NCI-H510A (cell line): Measurements from ENCODE around the gene PERM1.
"Not testable (repeated sequence)": the region's sequence is repeated elsewhere in the genome, so short reads cannot be mapped to it uniquely, and the experiment has no call there.

Experiments used
- DNase-seq: peaks from one replicate; lab custom pipeline; 2025; lab: John Stamatoyannopoulos, UW

The PERM1 gene

DNA sequence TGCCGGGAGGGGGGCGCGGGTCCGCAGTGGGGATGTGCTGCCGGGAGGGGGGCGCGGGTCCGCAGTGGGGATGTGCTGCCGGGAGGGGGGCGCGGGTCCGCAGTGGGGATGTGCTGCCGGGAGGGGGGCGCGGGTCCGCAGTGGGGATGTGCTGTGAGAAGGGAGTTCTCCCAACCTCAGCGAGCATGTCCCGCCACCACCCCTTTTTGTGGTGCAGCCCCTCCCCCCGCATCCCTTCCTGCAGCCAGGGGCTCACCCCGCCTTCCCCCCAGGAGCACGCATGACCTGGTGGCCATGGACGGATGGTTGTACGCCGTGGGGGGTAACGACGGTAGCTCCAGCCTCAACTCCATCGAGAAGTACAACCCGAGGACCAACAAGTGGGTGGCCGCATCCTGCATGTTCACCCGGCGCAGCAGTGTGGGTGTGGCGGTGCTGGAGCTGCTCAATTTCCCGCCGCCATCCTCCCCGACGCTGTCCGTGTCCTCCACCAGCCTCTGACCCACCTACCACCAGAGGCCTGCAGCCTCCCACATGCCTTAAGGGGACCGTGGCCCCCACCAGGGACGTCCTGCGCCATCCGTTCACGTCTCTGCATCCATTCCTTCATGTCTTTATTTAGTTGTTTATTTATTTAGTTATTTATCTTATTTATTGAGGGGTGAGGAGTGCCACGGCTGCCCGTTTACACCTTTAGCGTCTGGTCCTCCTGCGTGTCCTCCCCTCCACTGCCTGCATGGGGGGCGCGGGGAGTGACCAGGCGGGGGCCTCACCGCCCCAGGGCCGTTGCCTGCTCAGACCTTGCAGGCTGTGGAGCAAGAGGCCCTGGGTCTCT is 17.0 kb downstream of the PERM1 start:
- DNase-seq, result no peak

DNA sequence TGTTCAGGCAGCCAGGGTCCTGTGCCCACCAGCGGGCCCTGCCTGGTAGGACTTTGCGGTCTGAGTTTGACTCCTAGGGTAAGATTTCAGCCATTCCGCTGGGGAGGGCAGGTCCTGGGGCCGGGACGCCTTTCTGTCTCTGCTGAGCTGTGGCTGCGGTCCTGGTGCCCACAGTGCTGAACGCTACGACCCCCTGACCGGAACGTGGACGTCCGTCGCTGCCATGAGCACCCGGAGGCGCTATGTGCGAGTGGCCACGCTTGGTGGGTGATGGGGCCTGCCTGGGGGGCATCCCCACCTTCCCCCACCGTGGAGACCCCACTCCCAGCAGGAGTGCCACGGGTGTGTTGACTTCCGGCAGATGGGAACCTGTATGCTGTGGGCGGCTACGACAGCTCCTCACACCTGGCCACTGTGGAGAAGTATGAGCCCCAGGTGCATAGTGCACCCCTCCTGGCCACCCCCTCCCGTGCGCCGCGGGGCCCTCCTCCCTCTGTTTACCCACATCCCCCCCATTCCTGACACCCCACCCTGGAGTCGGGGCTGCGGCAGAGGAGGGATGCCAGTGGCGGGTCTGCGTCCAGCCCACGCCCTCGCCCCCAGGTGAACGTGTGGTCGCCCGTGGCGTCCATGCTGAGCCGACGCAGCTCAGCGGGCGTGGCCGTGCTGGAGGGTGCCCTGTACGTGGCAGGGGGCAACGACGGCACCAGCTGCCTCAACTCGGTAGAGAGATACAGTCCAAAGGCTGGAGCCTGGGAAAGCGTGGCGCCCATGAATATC is 18.0 kb downstream of the PERM1 start:
- DNase-seq, result no peak

DNA sequence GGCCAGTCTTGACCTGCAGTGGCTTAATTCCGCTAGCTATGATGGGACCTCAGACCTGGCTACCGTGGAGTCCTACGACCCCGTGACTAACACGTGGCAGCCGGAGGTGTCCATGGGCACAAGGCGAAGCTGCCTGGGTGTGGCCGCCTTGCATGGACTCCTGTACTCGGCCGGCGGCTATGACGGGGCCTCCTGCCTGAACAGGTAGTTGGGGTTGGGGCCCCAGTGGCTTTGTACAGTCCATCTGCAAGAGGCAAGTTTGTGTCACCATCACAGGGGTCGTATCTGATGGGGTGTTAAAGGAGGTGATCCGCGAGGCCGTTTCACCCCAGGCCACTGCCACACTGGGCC is 18.6 kb downstream of the PERM1 start:
- no peak for DNase-seq

DNA sequence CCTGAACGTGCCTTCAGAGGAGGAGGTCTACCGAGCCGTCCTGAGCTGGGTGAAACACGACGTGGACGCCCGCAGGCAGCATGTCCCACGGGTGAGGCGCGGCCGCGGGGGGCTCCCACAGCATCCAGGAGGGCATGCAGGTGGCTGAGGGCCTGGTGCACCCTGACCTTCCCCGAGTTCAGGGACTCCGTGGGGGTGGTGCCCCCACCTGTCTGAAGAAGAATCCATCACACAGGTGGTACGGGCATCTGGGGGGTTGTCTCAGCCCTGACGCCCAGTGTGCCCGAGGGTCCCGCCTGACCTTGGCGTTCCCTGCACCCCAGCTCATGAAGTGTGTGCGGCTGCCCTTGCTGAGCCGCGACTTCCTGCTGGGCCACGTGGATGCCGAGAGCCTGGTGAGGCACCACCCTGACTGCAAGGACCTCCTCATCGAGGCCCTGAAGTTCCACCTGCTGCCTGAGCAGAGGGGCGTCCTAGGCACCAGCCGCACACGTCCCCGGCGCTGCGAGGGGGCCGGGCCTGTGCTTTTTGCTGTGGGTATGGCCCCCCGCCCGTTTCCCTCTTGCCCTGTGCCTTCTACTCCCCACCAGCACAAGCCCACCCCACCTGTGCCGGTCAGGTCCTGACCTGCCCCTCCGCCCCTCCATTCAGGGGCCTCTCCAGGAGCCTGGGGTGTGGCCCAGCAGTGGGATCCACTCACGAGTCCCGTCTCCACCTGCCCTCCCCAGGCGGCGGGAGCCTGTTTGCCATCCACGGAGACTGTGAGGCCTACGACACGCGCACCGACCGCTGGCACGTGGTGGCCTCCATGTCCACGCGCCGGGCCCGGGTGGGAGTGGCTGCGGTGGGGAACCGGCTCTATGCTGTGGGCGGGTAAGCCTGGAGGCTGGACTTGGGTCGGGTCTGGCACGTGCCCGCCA is 19.3 kb downstream of the PERM1 start:
- no peak for DNase-seq

DNA sequence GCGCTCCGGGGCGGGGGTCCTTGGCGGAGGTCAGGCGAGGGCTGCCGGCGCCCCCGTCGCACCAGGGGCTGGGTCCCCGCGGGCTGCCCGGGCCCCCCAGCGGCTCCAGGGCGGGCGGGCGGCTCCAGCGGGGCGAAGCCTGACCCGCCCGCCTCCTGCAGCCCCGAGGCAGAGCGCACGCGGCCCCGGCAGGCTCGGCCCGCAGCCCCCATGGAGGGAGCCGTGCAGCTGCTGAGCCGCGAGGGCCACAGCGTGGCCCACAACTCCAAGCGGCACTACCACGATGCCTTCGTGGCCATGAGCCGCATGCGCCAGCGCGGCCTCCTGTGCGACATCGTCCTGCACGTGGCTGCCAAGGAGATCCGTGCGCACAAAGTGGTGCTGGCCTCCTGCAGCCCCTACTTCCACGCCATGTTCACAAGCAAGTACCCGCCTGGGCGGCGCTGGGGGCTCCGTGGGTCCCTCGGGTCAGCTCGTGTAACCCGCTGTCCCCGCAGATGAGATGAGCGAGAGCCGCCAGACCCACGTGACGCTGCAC is 20.7 kb downstream of the PERM1 start:
- no peak for DNase-seq

DNA sequence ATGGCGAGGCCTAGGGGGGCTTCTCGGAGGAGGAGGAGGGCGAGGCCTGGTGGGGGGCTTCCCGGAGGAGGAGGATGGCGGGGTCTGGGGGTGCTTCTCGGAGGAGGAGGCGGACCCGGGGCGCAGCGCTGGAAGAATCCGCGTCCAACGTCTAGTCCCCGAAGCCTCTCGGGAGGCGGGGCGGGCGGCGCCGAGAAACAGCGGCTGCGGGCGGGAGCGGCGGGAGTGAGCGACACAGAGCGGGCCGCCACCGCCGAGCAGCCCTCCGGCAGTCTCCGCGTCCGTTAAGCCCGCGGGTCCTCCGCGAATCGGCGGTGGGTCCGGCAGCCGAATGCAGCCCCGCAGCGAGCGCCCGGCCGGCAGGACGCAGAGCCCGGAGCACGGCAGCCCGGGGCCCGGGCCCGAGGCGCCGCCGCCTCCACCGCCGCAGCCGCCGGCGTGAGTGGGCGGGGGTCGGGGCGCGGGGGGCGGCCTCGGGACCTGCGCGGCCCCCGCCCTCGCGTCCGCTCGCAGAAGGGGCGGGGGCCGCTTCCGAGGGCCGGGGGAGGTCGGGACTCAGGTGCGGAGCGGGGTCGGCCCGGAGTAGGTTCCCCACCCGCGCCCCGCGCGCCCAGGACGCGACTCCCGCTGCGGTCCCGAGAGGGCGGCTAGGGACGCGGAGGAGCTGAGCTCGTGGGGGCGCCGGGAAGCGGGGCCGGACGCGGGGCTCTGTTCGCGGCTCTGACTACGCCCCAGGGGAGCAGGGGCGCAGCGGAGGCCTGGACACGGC is 21.3 kb downstream of the PERM1 start, which contains the start of gene KLHL17:
TSS of gene KLHL17 (plus strand) at position 222 of the 769 bp plus-strand sequence. CDS start at position 332, 110 bp downstream.
- DNase-seq, result peak; percentile 56

DNA sequence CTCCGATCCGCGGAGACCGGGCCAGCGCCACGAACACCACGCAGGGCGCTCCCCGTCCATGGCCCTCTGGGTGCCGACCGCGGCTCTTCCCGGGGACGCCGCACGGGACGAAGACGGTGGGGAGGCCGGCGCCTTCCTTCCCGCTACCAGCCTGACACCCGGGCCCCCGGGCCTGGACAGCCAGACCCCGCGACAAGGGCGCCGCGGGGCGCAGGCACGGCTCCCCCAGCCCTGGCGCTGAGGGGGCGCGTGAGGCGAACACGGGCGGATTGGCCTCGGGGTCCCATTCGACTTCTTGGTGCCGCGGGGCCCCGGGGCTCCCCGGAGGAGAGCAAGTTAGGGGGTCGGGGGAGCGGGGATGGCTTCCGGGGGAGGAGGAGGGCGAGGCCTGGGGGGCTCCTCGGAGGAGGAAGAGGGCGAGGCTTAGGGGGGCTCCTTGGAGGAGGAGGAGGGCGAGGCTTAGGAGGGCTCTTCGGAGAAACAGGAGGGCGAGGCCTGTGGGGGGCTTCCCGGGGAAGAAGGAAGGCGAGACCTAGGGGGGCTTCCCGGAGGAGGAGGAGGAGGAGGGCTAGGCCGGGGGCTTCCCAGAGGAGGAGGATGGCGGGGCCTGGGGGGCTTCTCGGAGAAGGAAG is 22.0 kb downstream of the PERM1 start:
- no peak for DNase-seq

DNA sequence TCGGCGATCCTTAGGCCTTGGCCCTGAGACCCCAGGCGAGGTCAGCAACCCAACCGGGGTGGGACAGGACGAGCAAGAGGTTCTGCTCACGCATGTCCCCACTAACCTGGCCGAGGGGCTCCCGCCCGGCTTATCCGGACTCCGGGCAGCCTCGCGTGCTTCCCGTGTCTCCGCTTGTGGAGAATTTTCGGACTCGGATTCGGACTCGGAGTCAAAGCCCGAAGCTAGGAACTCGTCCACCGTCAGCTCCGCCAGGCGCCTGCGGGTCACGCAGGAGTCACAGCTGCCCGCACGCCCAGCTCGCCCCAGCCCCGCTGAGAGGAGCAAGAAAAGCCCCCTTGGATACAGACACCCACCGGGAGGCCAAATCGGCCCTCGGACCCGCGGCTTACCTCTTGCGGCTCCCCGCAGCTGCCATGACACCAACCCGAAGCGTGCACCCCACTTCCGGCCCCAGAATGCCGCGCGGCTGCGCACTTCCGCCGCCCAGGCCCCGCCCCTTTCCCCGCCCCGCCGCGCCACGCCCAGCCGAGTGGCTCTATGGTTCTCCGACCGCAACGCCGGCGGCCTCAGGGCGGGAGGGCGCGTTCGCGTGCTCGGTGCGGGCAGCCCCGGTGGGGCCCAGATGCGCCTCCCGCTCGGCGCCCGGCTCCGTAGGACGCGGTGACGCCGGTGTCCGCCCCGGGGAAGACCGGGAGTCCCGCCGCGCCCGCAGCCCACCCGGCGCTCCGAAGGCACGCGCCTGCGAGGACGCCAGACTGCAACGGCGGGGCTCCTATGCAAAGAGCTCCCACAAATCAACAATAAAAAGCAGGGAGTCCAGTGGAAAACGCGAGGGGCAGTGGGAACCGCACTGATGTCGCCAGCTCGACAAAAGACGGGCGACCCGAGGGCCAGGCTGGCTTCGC is 22.8 kb downstream of the PERM1 start, which contains the start of gene NOC2L:
TSS of gene NOC2L (minus strand) at position 434 of the 908 bp plus-strand sequence. CDS start at position 418, 16 bp downstream.
- peak; percentile 56 for DNase-seq

DNA sequence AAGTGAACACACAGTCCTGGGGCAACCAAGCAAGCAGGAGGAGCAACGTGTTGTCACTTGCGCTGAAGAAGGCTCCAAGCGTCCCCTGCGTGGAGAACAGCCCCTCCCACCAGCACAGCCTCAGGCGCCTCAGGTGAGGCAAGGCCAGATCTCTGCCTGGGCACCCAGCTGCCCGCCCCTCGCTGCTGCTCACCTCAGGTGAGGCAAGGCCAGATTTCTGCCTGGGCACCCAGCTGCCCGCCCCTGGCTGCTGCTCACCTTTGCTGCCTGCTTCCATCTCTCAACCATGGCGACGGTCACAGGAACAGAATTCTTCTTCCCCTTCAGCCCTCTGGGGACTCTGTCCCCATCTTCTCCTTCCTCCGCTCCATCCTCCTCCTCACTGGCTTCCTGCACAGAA is 25.3 kb downstream of the PERM1 start:
- DNase-seq, result no peak

DNA sequence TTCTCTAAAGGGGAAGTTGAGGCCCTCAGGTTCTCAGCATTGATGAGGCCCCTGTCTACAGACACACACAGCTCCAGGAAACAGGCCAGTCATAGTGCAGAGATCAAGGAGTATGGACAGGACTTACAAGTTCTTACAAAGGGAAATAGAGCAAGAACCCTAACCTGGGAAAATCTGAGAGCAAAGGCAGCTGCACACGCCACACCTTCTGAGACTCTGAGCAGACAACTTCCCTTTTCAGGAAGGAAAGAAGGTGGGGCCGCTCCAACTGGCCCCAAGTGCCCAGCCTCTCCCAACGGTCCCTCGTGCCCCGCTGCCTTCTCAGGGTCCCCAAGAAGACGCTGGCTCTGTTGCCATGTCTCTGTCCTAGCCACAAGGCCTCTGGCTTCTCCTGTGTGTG is 26.4 kb downstream of the PERM1 start:
- no peak for DNase-seq

DNA sequence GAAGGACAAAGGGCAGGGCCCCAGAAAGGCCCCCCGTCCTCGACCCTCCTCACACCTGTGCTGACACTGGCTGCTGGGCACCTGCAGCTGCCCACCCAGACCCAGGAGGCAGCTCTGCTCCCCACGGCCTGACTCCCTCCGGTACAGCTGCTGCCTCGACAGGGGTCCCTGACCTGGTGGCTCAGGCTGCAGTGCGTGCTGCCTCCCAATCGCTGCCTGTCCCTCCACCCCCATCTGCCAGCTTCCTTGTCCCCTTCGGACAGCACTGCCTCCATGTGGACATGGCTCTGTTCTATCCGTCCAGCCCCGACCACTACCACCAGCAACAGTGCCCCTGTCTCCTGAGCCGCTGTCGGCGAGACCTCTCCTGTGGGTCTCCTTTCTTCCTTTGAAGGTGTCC is 27.0 kb downstream of the PERM1 start:
- no peak for DNase-seq

DNA sequence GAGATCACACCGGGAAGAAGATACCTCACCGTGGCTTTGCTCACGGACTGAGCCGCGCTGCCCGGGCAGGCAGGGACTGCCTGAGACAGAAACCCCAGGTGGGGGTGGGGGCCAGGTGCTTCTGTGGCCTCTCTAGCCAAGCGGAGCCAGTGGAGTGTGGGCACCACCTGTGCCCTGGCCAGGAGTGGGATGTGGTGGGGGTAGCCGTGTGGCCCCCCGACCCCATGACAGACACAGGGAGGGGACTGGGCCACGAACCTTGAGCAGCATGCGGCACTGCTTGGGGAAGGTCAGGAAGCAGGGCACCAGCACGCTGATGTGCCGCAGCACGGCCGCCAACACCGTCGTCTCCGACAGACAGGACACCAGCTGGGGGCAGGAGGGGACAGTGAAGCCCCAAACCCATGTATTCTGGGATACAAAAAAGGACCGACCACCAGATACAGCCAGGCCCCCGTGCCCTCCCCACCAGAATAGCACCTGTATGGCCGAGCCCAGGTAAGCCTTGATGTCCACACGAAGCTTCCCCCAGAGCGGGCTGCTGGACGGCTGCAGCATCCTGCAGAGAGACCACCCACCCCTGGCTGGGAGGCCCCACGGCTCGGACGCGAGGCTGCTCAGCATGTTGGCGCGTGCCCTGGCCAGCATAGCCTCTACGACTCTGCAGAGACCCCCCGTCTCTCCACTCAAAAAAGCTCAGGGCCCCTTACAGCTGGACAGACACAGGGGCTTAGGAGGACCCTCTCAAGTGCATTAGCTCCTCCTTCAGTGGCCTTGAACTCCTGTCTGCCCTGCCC is 28.2 kb downstream of the PERM1 start:
- no peak for DNase-seq

DNA sequence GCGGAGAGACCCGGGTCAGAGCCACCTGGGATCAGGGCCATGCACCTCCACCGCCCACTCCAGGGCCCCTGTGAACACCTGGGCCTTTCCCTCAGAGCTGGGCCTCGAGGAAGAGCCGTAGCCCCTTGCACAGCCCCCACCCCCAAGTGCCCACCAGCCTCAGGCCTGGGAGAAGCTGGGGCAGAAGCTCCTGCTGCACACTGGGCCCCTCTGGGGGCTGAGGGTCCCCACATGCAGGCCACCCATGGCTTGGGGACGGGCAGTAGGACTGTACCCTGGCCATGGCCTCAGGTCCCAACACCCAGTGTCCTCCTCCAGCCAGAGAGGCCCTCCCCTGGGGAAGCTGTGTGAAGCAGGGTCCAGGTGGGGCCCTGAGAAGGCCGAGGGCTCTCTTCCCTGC is 29.3 kb downstream of the PERM1 start:
- DNase-seq, result no peak

DNA sequence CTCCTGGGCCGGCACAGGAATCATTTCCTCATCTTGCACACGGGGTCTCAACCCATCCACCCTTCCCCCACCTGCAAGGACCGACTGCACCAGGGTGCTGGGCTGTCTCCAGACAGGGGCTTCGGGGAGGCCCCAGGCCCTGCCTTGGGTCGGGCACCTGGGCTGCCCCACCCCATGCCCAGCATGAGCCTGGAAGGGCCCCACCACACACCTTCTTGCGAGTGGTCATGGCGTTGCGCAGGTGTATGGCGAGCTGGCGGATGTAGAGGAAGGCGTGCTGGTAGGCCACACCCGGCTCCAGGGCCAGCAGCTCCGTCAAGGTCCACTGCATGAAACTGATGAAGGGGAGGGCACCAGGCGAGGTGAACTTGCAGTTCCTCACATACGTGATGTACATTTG is 29.7 kb downstream of the PERM1 start:
- no peak for DNase-seq

DNA sequence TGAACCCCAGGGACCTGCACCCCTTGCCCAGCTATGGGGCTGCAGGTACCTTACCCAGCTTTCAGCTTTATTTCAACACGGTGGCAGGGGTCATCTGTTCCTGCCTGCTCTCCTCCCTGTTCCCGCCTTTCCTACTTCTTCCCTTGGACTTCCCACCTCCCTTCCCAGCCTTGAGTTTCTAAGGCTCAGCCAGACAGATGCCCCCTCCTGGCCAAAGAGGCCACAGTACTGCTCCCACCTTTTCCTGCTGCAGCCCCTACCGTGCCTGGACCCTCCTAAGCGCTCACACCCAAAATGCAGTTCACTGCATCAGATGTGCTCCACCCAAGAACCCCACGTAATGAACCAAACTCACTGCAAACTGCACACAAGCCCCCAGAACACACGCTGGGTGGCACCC is 30.5 kb downstream of the PERM1 start:
- DNase-seq, result no peak

DNA sequence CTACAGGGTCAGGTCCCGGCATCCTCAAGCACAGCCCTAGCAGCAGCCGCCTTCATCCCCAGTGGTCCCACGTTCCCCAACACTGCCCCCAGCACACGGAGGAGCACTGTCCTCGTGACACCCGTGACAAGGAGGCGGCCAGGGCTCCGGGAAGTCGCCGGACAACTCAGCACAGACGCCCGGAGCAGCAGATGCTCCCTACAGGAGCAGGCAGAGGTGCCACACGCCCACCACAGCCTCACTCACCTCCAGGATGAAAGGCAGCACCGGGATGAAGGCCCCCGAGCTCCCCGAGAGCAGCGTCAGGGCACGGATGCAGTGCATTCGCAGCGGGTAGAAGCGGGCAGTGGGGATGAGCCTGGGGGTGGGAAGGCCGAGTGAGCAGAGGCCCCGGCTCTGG is 31.0 kb downstream of the PERM1 start:
- no peak for DNase-seq

DNA sequence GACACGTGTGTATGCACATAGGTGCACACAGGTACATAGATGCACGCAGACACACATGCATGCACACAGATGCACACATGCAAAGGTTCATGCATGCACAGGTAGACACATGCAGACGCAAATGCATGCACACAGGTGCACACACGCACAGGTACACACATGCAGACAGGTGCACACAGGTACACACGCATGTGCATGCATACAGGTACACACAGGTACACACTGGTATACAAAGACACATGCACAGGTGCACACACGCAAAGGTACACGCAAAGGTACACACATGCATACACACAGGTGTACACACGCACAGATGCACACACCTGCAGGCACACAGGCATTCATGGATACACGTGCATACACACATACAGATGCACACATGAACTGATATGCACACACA is 31.6 kb downstream of the PERM1 start:
- no peak for DNase-seq

DNA sequence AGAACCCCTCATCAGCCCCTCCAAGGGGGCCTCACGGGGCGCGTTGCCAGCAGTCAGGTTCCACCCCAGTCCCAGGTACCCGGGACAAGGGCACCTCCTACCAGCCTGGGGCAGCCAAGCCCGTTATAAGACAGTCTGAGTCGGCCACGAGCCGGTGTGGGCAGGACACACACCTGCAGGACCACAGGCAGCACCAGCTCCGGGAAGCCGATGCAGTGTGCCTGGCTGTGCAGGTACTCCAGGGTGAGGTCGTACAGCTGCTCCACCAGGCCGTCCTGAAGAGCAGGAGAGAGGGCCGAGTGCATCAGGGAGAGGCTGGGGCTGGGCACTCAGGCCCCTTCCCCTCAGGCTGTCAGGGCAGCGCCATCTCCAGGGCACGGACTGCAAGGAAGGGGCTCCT is 33.9 kb downstream of the PERM1 start:
- DNase-seq, result no peak

DNA sequence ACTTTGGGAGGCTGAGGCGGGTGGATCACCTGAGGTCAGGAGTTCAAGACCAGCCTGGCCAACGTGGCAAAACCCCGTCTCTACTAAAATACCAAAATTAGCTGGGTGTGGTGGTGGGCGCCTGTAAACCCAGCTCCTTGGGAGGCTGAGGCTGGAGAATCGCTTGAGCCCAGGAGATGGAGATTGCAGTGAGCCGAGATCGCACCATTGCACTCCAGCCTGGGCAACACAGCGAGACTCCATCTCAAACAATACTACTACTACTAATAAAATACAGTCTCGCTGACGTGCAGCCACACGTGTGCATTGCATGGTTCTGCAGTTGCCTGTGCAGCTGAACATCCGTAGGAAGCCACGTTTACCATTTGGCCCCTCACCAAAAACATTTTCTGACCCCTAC is 35.1 kb downstream of the PERM1 start:
- DNase-seq, result not testable (repeated sequence)
